C4-2B (cell line): ENCODE measurements around the gene HPDL.
A peak's percentile ranks its signal among the peaks of the same experiment; 100 is the strongest.

ENCODE experiments used
- H3K27ac ChIP-seq: fragments of 450-650 bp; 2 replicates; pipeline ENCODE4 v1.5.1; 2017
- ZFX ChIP-seq: fragments of 450-650 bp; IDR thresholded peaks from 2 replicates; pipeline ENCODE4 v1.6.1; 2017
- TF ChIP-seq, protein P1 (sequence below): fragments of 450-650 bp; conservative IDR thresholded peaks from 2 replicates; pipeline ENCODE4 v1.5.1; 2017; ENCODE audit warnings: mild to moderate bottlenecking

HPDL gene

DNA sequence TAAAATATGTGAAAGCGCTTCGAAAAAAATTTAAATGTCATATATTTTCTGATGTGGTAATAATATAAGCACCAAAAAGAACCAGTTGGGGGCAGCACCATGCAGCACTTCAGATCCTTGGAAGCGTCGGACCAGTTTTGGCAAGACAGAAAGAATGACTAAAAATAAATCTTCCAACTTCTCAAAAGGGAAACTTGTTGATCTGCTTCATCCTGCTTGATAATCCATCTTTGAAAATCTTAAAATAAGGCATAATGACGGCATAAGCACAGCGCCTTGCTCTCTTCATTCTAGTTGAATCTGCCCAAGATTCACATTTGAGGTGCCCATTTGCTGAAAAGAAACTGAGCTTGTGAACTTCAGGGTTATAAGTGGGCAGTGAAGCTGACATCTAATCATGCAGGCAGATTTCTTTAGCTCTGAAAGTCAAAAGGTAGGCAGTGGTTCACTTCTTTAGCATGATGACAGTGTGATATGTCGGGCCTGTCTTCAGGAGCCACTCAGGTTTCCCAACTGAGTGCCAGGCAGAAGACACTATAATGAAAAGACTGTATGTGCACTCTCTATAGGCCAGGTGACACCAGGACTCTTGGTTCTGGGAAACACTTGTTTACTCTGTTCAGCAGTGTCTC, 33.3 kb downstream of the HPDL start:
- no peak for TF ChIP-seq ZFX
- TF ChIP-seq, protein P1, sequence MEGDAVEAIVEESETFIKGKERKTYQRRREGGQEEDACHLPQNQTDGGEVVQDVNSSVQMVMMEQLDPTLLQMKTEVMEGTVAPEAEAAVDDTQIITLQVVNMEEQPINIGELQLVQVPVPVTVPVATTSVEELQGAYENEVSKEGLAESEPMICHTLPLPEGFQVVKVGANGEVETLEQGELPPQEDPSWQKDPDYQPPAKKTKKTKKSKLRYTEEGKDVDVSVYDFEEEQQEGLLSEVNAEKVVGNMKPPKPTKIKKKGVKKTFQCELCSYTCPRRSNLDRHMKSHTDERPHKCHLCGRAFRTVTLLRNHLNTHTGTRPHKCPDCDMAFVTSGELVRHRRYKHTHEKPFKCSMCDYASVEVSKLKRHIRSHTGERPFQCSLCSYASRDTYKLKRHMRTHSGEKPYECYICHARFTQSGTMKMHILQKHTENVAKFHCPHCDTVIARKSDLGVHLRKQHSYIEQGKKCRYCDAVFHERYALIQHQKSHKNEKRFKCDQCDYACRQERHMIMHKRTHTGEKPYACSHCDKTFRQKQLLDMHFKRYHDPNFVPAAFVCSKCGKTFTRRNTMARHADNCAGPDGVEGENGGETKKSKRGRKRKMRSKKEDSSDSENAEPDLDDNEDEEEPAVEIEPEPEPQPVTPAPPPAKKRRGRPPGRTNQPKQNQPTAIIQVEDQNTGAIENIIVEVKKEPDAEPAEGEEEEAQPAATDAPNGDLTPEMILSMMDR, result peak; percentile 86
- peak overlapping the region; percentile 0; the same call in 1 of the 2 replicates for H3K27ac ChIP-seq

DNA sequence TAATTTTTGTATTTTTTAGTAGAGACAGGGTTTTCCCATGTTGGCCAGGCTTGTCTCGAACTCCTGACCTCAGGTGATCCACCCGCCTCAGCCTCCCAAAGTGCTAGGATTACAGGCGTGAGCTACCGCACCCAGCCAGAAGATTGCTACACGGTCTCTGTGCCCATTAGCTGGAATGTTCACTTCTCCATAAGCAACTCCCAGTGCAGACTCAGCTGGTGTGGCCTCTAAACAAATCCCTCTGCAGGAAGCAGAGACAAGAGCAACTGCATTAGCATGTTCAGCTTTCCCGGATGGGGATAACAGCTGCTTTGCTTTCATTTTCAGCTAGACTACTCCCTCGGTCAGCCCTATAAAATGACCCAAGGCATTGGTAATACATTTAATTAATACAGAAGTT, 34.3 kb downstream of the HPDL start:
- H3K27ac ChIP-seq, result 0 out of 2 replicates have a peak overlapping the region, but pooled peaks have one; percentile 0

DNA sequence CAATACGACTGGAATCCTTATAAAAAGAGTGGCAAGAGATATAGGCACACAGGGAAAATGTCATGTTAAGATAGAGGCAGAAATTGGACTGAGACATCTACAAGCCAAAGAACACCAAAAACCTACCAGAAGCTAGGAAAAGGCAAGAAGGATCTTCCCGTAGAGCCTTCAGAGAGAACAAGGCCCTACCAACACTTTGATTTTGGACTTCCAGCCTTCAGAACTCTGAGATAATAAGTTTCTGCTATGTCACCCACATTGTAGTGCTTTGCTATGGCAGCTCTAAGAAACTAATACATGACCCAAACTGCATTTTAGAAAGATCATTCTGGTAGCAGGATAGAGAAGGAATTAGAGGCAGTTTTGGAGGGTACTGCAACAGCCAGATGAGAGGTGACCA, 37.6 kb downstream of the HPDL start:
- H3K27ac ChIP-seq, result no peak overlapping the region
- no peak for TF ChIP-seq ZFX
- TF ChIP-seq, protein P1, result no peak

DNA sequence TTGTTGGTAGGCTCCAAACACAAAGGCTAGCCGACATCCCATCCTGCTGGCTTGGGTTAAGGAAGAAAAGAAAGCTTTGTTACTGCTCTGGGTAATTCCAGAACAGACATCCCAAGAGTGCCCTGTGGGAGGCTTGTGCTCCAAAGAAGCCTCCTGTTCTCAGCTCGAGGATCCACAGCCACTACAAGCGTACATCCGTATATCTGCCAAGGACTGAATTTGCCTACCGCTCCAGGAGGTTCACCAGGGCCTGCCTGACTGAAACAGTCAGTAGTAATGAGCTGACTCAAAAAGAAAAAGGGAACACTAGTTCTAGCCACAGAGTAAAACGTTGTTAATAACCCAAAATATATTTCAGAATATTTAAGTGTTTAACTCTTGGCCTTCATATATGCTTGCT, 38.4 kb downstream of the HPDL start:
- H3K27ac ChIP-seq, result no peak overlapping the region

DNA sequence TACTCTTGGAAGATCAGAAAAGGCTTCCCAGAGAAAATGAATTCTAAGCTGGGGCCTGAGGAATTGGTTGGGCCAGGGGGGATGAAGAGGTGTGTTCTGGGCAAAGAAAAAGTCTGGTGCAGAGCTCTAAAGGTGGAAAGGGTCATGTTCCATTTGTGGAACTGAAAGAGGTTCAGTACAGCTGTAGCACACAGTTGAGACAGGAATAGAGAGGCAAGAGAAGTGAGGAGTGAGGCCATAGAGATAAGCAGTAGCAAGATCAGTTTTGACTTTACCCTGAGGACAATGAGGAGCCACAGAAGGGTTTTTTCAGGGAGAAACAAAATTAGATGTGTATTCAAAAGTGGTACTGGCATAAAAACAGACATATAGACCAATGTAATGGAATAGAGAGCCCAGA, 43.9 kb downstream of the HPDL start:
- no peak for TF ChIP-seq ZFX
- TF ChIP-seq, protein P1, result no peak
- no peak overlapping the region for H3K27ac ChIP-seq

More for the DNA sequence above, 38.4 kb downstream of the HPDL start:
- TF ChIP-seq, protein P1, result no peak
- no peak for TF ChIP-seq ZFX

DNA sequence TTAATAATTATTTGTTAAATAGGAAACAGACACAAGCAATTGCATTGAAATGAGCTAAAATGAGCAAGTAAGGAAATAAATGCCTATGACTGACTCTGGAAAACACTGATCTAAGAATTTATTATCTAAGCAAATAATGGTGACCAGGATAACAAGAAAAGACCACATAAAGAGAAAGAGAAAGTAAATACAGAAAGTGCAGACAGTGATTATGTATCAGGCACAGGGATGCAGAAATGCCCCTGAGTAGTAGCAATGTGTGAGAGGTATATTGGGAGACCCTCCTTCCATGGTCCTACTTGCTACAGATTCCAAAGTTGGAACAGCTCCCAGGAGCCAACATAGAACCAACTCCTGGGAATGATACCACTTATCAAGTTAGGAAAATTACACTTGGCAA, 46.9 kb downstream of the HPDL start:
- TF ChIP-seq, protein P1, result no peak
- no peak for TF ChIP-seq ZFX
- H3K27ac ChIP-seq, result no peak overlapping the region

DNA sequence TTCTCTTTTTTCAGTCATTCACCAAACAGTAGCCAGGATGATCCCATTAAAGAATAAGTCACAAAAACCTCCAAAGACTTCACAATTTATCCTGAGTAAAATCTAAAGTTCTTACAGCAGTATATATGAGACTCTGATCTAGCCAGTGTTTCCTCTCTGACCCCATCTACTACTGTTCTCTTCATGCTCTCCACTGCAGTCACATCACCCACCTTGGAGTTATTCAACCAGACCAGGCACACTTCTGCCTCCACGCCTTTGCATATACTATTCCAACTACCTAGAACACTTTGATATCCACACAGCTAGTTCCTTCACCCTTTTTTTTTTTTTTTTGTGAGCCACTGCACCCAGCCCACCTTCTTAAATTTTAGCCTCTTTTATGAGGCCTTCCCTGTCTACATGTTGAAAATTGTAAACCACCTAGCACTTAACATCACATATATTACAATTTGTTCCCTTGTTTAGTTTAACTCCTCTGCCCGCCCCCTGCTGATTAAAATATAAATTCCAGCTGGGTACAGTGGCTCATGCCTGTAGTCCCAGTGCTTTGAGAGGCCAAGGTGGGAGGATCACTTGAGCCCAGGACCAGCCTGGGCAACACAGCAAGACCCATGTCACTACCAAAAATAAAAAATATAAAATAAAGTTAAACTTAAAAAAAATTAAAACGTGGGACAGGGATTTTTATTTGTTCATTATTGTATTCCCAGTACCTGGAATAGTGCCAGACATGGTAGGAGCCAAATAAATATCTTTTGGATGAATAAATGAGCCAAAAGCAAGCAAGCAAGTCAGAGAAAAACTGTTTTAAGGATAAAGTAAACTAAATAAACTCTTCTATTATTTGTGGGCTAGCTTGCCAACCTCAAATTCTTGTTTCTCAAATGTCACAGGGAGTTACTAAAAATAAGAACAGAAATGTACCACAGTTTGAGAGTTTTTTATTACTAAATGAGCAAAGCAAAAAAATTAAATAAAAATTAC, 48.7 kb downstream of the HPDL start:
- H3K27ac ChIP-seq, result no peak overlapping the region

More for the DNA sequence above, 48.7 kb downstream of the HPDL start:
- no peak for TF ChIP-seq ZFX
- TF ChIP-seq, protein P1, result peak; percentile 42
